Stimulated activated CD8-positive, alpha-beta memory T cell treated with anti-CD3 and anti-CD28 coated beads, Interleukin-12 subunit alpha, Interleukin-12 subunit beta, amount 100 ng/mL, for 4 hours (primary cell): Measurements from ENCODE around the gene ZDHHC12.
A peak's percentile ranks its signal among the peaks of the same experiment; 100 is the strongest.

Source experiments
- DNase-seq: peaks from one replicate; pipeline ENCODE4 v3.0.0-alpha.2; 2020; ENCODE audit warnings: low read depth

ZDHHC12 gene

GRCh38 chr9:128685636-128686489, 38.1 kb downstream of the ZDHHC12 start:
- DNase-seq, result no peak

GRCh38 chr9:128684325-128685199, 39.4 kb downstream of the ZDHHC12 start:
- peak; percentile 49 for DNase-seq

- no peak for DNase-seq
These were observed 39.9 kb downstream of the ZDHHC12 start for GRCh38 chr9:128684065-128684324.

GRCh38 chr9:128683340-128684064, 40.4 kb downstream of the ZDHHC12 start:
- DNase-seq, result no peak

- DNase-seq, result no peak
These were observed 46.1 kb downstream of the ZDHHC12 start for GRCh38 chr9:128677794-128678193.

- no peak for DNase-seq
These were observed 48.5 kb downstream of the ZDHHC12 start for GRCh38 chr9:128675382-128675781.
